HepG2 (cell line): ENCODE data around the gene STX10. TPM values are rescaled to one million over a fixed set of nuclear protein-coding genes. Genes with fewer than 3 reads are reported as not detected.

ENCODE experiments used
- AKAP8 ChIP-seq: sonication (generic); formaldehyde crosslinking; IDR thresholded peaks from 2 replicates; pipeline ENCODE4 v1.5.1; 2020; ENCODE audit warnings: mild to moderate bottlenecking, missing genetic modification reagents
- DR1 ChIP-seq: sonication (generic); formaldehyde crosslinking; IDR thresholded peaks from 2 replicates; pipeline ENCODE4 v1.8.0; 2021; ENCODE audit warnings: mild to moderate bottlenecking, missing genetic modification reagents, inconsistent platforms
- HNF1B ChIP-seq: sonication (generic); formaldehyde crosslinking; IDR thresholded peaks from 2 replicates; pipeline ENCODE4 v1.5.1; 2020; ENCODE audit warnings: mild to moderate bottlenecking, moderate library complexity, missing genetic modification reagents
- JUNB ChIP-seq: sonication (generic); formaldehyde crosslinking; IDR thresholded peaks from 2 replicates; pipeline ENCODE4 v1.8.0; 2022; ENCODE audit warnings: missing genetic modification reagents, mild to moderate bottlenecking, borderline replicate concordance
- NFAT5 ChIP-seq: sonication (generic); formaldehyde crosslinking; IDR thresholded peaks from 2 replicates; pipeline ENCODE4 v1.4.0; 2020; ENCODE audit warnings: missing genetic modification reagents
- SKIL ChIP-seq: sonication (generic); formaldehyde crosslinking; IDR thresholded peaks from 2 replicates; pipeline ENCODE4 v1.8.0; 2022; ENCODE audit warnings: missing genetic modification reagents, mild to moderate bottlenecking, moderate library complexity, borderline replicate concordance
- SRSF1 ChIP-seq: fragments of 200-400 bp; formaldehyde crosslinking; optimal IDR thresholded peaks from 2 replicates; pipeline ENCODE3; 2017; ENCODE audit warnings: mild to moderate bottlenecking, low read depth, low read length, moderate library complexity
- TERF1 ChIP-seq: sonication (generic); formaldehyde crosslinking; IDR thresholded peaks from 2 replicates; pipeline ENCODE4 v1.8.0; 2022; ENCODE audit warnings: mild to moderate bottlenecking, missing genetic modification reagents, moderate library complexity
- ZNF180 ChIP-seq: sonication (generic); formaldehyde crosslinking; IDR thresholded peaks from 2 replicates; pipeline ENCODE4 v1.4.0; 2020; ENCODE audit warnings: low read depth, missing genetic modification reagents, borderline replicate concordance
- ZNF234 ChIP-seq: sonication (generic); formaldehyde crosslinking; conservative IDR thresholded peaks from 2 replicates; pipeline ENCODE4 v1.5.1; 2020; ENCODE audit warnings: mild to moderate bottlenecking, missing genetic modification reagents
- ZNF343 ChIP-seq: sonication (generic); formaldehyde crosslinking; IDR thresholded peaks from 2 replicates; pipeline ENCODE4 v1.4.0; 2020; ENCODE audit warnings: mild to moderate bottlenecking, missing genetic modification reagents
- ZNF792 ChIP-seq: IDR thresholded peaks from 2 replicates; pipeline ENCODE4 v1.6.1; 2016
- polyA plus RNA-seq, 8 experiments: library from polyadenylated mRNA; depleted of rRNA in 3 of 8; stranded (reverse) in 7 of 8; unstranded in 1 of 8; fragments of >200 nt; fragmentation: Illumina TruSeq in 4 of 8; extraction: Trizol in 4 of 8; gene quantifications; 2 replicates each; pipeline versions ENCODE4 v1.2.1 to v1.2.3, GENCODE V29; 2011 to 2016; ENCODE audit warnings: low read depth in 4 of 8, missing spikeins in 1 of 8, mixed read lengths in 1 of 8; ENCODE audit not compliant: insufficient read depth in 1 of 8
- total RNA-seq, 5 experiments: library from RNA; depleted of rRNA; stranded (reverse); fragments of >200 nt; fragmentation: Illumina TruSeq; extraction: Trizol; gene quantifications; 2 replicates each; pipeline ENCODE4 v1.2.3, GENCODE V29; 2016; ENCODE audit warnings: low read depth in 1 of 5
- TF ChIP-seq, protein P1 (sequence below): sonication (generic); formaldehyde crosslinking; IDR thresholded peaks from 2 replicates; pipeline ENCODE4 v1.4.0; 2020; ENCODE audit warnings: missing genetic modification reagents
- TF ChIP-seq, protein P2 (sequence below): sonication (generic); formaldehyde crosslinking; IDR thresholded peaks from 2 replicates; pipeline ENCODE4 v1.5.0; 2020; ENCODE audit warnings: mild to moderate bottlenecking, missing genetic modification reagents

Gene STX10
- total and polyA plus RNA-seq, 2 of the 13 experiments (the other 11 are each of a cell fraction or from before 2014, with no cell fraction given): 47.9 to 66.4 TPM

DNA sequence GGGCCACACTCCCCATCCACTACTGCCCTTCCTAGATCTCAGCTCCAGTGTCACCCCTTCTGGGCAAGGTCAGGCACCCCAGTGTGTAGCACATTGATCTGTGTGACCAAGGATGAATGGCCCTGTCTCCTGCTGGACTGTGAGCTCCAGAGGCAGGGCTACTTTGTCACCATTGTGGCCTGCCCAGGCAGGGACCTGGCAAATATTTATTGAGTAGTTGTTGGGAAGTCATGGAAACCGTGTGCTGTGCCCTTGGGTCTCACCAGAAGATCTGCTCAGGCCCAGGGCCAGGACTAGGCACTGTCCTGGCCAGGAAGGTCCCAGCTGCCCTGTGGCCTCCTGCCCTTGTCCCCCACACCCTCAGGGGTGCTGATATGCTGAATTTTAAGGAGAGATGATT, 21.6 kb downstream of the STX10 start (continued):
- TF ChIP-seq SKIL (CRISPR knock-in tag): 0 out of 2 replicates have a peak, but pooled peaks have one; percentile 55
- TF ChIP-seq TERF1 (CRISPR knock-in tag): no peak
- no peak for TF ChIP-seq NFAT5
- TF ChIP-seq ZNF180: no peak
- no peak for TF ChIP-seq HNF1B
- no peak for TF ChIP-seq ZNF234 (CRISPR knock-in tag)
- TF ChIP-seq ZNF343 (CRISPR knock-in tag): no peak
- TF ChIP-seq AKAP8 (CRISPR knock-in tag): peak; percentile 90
- TF ChIP-seq ZNF792 (CRISPR knock-in tag): no peak; the same call in 1 of the 2 replicates
- TF ChIP-seq SRSF1: no peak
- TF ChIP-seq, protein P1, sequence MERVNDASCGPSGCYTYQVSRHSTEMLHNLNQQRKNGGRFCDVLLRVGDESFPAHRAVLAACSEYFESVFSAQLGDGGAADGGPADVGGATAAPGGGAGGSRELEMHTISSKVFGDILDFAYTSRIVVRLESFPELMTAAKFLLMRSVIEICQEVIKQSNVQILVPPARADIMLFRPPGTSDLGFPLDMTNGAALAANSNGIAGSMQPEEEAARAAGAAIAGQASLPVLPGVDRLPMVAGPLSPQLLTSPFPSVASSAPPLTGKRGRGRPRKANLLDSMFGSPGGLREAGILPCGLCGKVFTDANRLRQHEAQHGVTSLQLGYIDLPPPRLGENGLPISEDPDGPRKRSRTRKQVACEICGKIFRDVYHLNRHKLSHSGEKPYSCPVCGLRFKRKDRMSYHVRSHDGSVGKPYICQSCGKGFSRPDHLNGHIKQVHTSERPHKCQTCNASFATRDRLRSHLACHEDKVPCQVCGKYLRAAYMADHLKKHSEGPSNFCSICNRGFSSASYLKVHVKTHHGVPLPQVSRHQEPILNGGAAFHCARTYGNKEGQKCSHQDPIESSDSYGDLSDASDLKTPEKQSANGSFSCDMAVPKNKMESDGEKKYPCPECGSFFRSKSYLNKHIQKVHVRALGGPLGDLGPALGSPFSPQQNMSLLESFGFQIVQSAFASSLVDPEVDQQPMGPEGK (CRISPR knock-in tag): peak; percentile 51; the same call in 1 of the 2 replicates
- TF ChIP-seq, protein P2, sequence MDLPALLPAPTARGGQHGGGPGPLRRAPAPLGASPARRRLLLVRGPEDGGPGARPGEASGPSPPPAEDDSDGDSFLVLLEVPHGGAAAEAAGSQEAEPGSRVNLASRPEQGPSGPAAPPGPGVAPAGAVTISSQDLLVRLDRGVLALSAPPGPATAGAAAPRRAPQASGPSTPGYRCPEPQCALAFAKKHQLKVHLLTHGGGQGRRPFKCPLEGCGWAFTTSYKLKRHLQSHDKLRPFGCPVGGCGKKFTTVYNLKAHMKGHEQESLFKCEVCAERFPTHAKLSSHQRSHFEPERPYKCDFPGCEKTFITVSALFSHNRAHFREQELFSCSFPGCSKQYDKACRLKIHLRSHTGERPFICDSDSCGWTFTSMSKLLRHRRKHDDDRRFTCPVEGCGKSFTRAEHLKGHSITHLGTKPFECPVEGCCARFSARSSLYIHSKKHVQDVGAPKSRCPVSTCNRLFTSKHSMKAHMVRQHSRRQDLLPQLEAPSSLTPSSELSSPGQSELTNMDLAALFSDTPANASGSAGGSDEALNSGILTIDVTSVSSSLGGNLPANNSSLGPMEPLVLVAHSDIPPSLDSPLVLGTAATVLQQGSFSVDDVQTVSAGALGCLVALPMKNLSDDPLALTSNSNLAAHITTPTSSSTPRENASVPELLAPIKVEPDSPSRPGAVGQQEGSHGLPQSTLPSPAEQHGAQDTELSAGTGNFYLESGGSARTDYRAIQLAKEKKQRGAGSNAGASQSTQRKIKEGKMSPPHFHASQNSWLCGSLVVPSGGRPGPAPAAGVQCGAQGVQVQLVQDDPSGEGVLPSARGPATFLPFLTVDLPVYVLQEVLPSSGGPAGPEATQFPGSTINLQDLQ (CRISPR knock-in tag): no peak
- no peak for TF ChIP-seq DR1 (CRISPR knock-in tag)
- no peak for TF ChIP-seq JUNB (CRISPR knock-in tag)
